ENCODE results near the gene MRPS22.
"Not testable (repeated sequence)": the region's sequence is repeated elsewhere in the genome, so short reads cannot be mapped to it uniquely, and the experiment has no call there.

MRPS22 gene

GRCh38 chr3:139312959-139313358 is 30.9 kb upstream of the MRPS22 start:
- no peak for DNase-seq

- DNase-seq, result no peak
These were observed 29.9 kb upstream of the MRPS22 start for GRCh38 chr3:139313921-139314320.

GRCh38 chr3:139317215-139317614 is 26.6 kb upstream of the MRPS22 start:
- DNase-seq, result no peak

GRCh38 chr3:139317660-139318430 is 26.0 kb upstream of the MRPS22 start:
- DNase-seq, result no peak

GRCh38 chr3:139318431-139318816 is 25.4 kb upstream of the MRPS22 start:
- DNase-seq, result peak; percentile 72

GRCh38 chr3:139318826-139319225 is 25.0 kb upstream of the MRPS22 start:
- no peak for DNase-seq

- peak; percentile 12 for DNase-seq
These were observed 24.1 kb upstream of the MRPS22 start for GRCh38 chr3:139319428-139320402.

- no peak for DNase-seq
These were observed 23.1 kb upstream of the MRPS22 start for GRCh38 chr3:139320551-139321309.

GRCh38 chr3:139322346-139322745 is 21.5 kb upstream of the MRPS22 start:
- DNase-seq, result no peak

GRCh38 chr3:139323146-139323545 is 20.7 kb upstream of the MRPS22 start:
- DNase-seq, result no peak

- no peak for DNase-seq
These were observed 19.4 kb upstream of the MRPS22 start for GRCh38 chr3:139324456-139324855.

GRCh38 chr3:139325551-139325950 is 18.3 kb upstream of the MRPS22 start:
- no peak for DNase-seq

GRCh38 chr3:139326131-139326530 is 17.7 kb upstream of the MRPS22 start:
- DNase-seq, result no peak

- no peak for DNase-seq
These were observed 17.1 kb upstream of the MRPS22 start for GRCh38 chr3:139326707-139327106.

GRCh38 chr3:139327231-139327630 is 16.6 kb upstream of the MRPS22 start:
- no peak for DNase-seq

GRCh38 chr3:139327861-139328260 is 16.0 kb upstream of the MRPS22 start:
- no peak for DNase-seq

GRCh38 chr3:139328356-139328755 is 15.5 kb upstream of the MRPS22 start:
- no peak for DNase-seq

GRCh38 chr3:139329364-139329850 is 14.4 kb upstream of the MRPS22 start:
- DNase-seq, result peak; percentile 89

GRCh38 chr3:139332092-139332491 is 11.7 kb upstream of the MRPS22 start:
- DNase-seq, result no peak

- DNase-seq, result not testable (repeated sequence)
These were observed 9.1 kb upstream of the MRPS22 start for GRCh38 chr3:139334675-139335074.

- no peak for DNase-seq
These were observed 5.4 kb upstream of the MRPS22 start for GRCh38 chr3:139338405-139338804.

- no peak for DNase-seq
These were observed 4.5 kb upstream of the MRPS22 start for GRCh38 chr3:139339219-139339906.

Measured in NCI-H1105 (cell line).